Caco-2 (cell line): ENCODE results near the gene SATB1. TPM values are rescaled to one million over a fixed set of nuclear protein-coding genes. Genes with fewer than 3 reads are reported as not detected.
"Not testable (repeated sequence)": the region's sequence is repeated elsewhere in the genome, so short reads cannot be mapped to it uniquely, and the experiment has no call there.

Source experiments
- BruUV-seq: library from RNA; stranded (reverse); fragments of 400-500 nt; replicated peaks from 2 replicates; lab custom pipeline; 2021; lab: Mats Ljungman, UMichigan
- CTCF ChIA-PET: fragments of 300-600 bp; sonication (Branson Sonifier 250); formaldehyde crosslinking; loops from one replicate; lab custom pipeline; 2022; ENCODE audit warnings: antibody characterized with exemption; lab: Charles Lee
- POLR2A ChIA-PET: fragments of 300-600 bp; sonication (Branson Sonifier 250); formaldehyde crosslinking; loops from one replicate; lab custom pipeline; 2022; ENCODE audit warnings: antibody characterized with exemption; lab: Charles Lee
- DNase-seq, 2 experiments: peaks; one replicate each; pipeline versions ENCODE4 v3.0.0 to v3.0.0-alpha.2; 2020 to 2022
- H3K27me3 ChIP-seq: replicated peaks from 2 replicates; pipeline ENCODE4 v1.6.0; 2011; ENCODE audit warnings: low read length; ENCODE audit not compliant: control insufficient read depth, insufficient read depth
- H3K36me3 ChIP-seq: 2 replicates; pipeline ENCODE4 v1.5.1; 2011; ENCODE audit warnings: low read length; ENCODE audit not compliant: control insufficient read depth, insufficient read depth
- H3K4me1 ChIP-seq: fragments of 250-450 bp; sonication (Bioruptor Pico); 2 replicates; pipeline ENCODE4 v1.5.1; 2020; ENCODE audit warnings: mild to moderate bottlenecking
- H3K4me3 ChIP-seq: 2 replicates; pipeline ENCODE4 v1.5.1; 2011; ENCODE audit warnings: low read depth, mild to moderate bottlenecking, control low read depth, low read length
- H3K9me3 ChIP-seq: fragments of 250-450 bp; sonication (Bioruptor Pico); 2 replicates; pipeline ENCODE4 v1.5.1; 2020; ENCODE audit warnings: mild to moderate bottlenecking, moderate library complexity
- H3K27ac Mint-ChIP-seq: one replicate; pipeline ENCODE4 v1.8.0; 2022; ENCODE audit warnings: mixed read lengths; ENCODE audit not compliant: unreplicated experiment
- H3K27me3 Mint-ChIP-seq: one replicate; pipeline ENCODE4 v1.8.0; 2022; ENCODE audit warnings: mixed read lengths; ENCODE audit not compliant: insufficient read depth, unreplicated experiment
- H3K36me3 Mint-ChIP-seq: one replicate; pipeline ENCODE4 v1.8.0; 2022; ENCODE audit warnings: mild to moderate bottlenecking, mixed read lengths; ENCODE audit not compliant: insufficient read depth, unreplicated experiment
- H3K4me1 Mint-ChIP-seq: one replicate; pipeline ENCODE4 v1.8.0; 2022; ENCODE audit warnings: low read depth, mixed read lengths; ENCODE audit not compliant: unreplicated experiment
- H3K4me3 Mint-ChIP-seq: one replicate; pipeline ENCODE4 v1.8.0; 2022; ENCODE audit warnings: mild to moderate bottlenecking, moderate library complexity, mixed read lengths; ENCODE audit not compliant: unreplicated experiment
- H3K9me3 Mint-ChIP-seq: one replicate; pipeline ENCODE4 v1.8.0; 2022; ENCODE audit warnings: mixed read lengths; ENCODE audit not compliant: unreplicated experiment
- CTCF ChIP-seq, 2 experiments: fragments of 200-600 bp in 1 of 2; IDR thresholded peaks; 1 replicate in 1 of 2; 2 replicates in 1 of 2; pipeline versions ENCODE4 v1.5.1 to v1.8.0; 2011 to 2022; ENCODE audit warnings: antibody characterized with exemption in 1 of 2, control low read depth in 1 of 2, inconsistent platforms in 1 of 2, low read depth in 1 of 2, low read length in 1 of 2, mild to moderate bottlenecking in 1 of 2, moderate library complexity in 1 of 2; ENCODE audit not compliant: insufficient read depth in 1 of 2, severe bottlenecking in 1 of 2, unreplicated experiment in 1 of 2
- intact Hi-C: fragments of 100-400 bp; cut with micrococcal nuclease; formaldehyde crosslinking; loops from one replicate; pipeline ENCODE4 v1.10.0; 2022; ENCODE audit not compliant: unreplicated experiment
- total RNA-seq: library from RNA; stranded (reverse); gene quantifications from 2 replicates; pipeline ENCODE4 v1.2.3, GENCODE V29; 2022

SATB1 gene
- total RNA-seq, 1 experiment from 2014 or later, result 13.8 TPM

GRCh38 chr3:18338827-18339514, 86.2 kb downstream of the SATB1 start:
- no peak overlapping the region for H3K4me3 Mint-ChIP-seq
- H3K27ac Mint-ChIP-seq, result no peak overlapping the region
- no TSS peak for BruUV-seq
- H3K9me3 Mint-ChIP-seq, result peaks cover 15% of the 10 kb centered on the region
- Histone ChIP-seq H3K9me3 (no peaks in the 10 kb centered on the region), H3K36me3 (no peaks in the 10 kb centered on the region), H3K4me1 (peaks cover 6% of the 10 kb centered on the region; the same call in 1 of the 2 replicates), H3K27me3 (no peaks in the 10 kb centered on the region), H3K4me3 (no peak overlapping the region)
- ChIA-PET POLR2A (no interaction called here), CTCF (no interaction called here)
- H3K4me1 Mint-ChIP-seq, result peaks cover 13% of the 10 kb centered on the region
- no peak for DNase-seq
- H3K36me3 Mint-ChIP-seq, result no peaks in the 10 kb centered on the region
- intact Hi-C loops, result no loop called here
- TF ChIP-seq CTCF (IDR thresholded peaks at IDR 0.05; ENCODE audit: insufficient read depth in 1 of 2, low read depth in 1 of 2, low read length in 1 of 2, severe bottlenecking in 1 of 2, unreplicated experiment in 1 of 2), result no peak
- H3K27me3 Mint-ChIP-seq, result no peaks in the 10 kb centered on the region

GRCh38 chr3:18337231-18337630, 87.9 kb downstream of the SATB1 start:
- peaks cover 22% of the 10 kb centered on the region for H3K9me3 Mint-ChIP-seq
- no peak overlapping the region for H3K4me3 Mint-ChIP-seq
- no peaks in the 10 kb centered on the region for H3K36me3 ChIP-seq
- no peaks in the 10 kb centered on the region for H3K36me3 Mint-ChIP-seq
- no peak overlapping the region for H3K4me3 ChIP-seq
- no peak for DNase-seq
- H3K9me3 ChIP-seq, result no peaks in the 10 kb centered on the region
- H3K27ac Mint-ChIP-seq, result no peak overlapping the region
- H3K27me3 ChIP-seq, result no peaks in the 10 kb centered on the region
- H3K27me3 Mint-ChIP-seq, result no peaks in the 10 kb centered on the region
- TF ChIP-seq CTCF (IDR thresholded peaks at IDR 0.05; ENCODE audit: insufficient read depth in 1 of 2, low read depth in 1 of 2, low read length in 1 of 2, severe bottlenecking in 1 of 2, unreplicated experiment in 1 of 2), result no peak
- H3K4me1 ChIP-seq, result no peaks in the 10 kb centered on the region
- intact Hi-C loops, result no loop called here
- CTCF ChIA-PET, result no interaction called here
- no TSS peak for BruUV-seq
- peaks cover 13% of the 10 kb centered on the region for H3K4me1 Mint-ChIP-seq
- POLR2A ChIA-PET, result no interaction called here

- no peak for TF ChIP-seq CTCF (IDR thresholded peaks at IDR 0.05; ENCODE audit: insufficient read depth in 1 of 2, low read depth in 1 of 2, low read length in 1 of 2, severe bottlenecking in 1 of 2, unreplicated experiment in 1 of 2)
- no peaks in the 10 kb centered on the region for H3K36me3 ChIP-seq
- no peak overlapping the region for H3K4me3 Mint-ChIP-seq
- ChIA-PET POLR2A (no interaction called here), CTCF (no interaction called here)
- H3K9me3 ChIP-seq, result no peaks in the 10 kb centered on the region; the same call in 1 of the 2 replicates
- no peaks in the 10 kb centered on the region for H3K36me3 Mint-ChIP-seq
- peaks cover 6% of the 10 kb centered on the region for H3K4me1 Mint-ChIP-seq
- no peaks in the 10 kb centered on the region for H3K27me3 Mint-ChIP-seq
- BruUV-seq, result no TSS peak
- no peak overlapping the region for H3K4me3 ChIP-seq
- DNase-seq, result no peak
- no peak overlapping the region for H3K27ac Mint-ChIP-seq
- no peaks in the 10 kb centered on the region for H3K27me3 ChIP-seq
- H3K4me1 ChIP-seq, result no peaks in the 10 kb centered on the region
- intact Hi-C loops, result no loop called here
- peaks cover 22% of the 10 kb centered on the region for H3K9me3 Mint-ChIP-seq
Measured at GRCh38 chr3:18334837-18335601, 90.1 kb downstream of the SATB1 start.

DNA sequence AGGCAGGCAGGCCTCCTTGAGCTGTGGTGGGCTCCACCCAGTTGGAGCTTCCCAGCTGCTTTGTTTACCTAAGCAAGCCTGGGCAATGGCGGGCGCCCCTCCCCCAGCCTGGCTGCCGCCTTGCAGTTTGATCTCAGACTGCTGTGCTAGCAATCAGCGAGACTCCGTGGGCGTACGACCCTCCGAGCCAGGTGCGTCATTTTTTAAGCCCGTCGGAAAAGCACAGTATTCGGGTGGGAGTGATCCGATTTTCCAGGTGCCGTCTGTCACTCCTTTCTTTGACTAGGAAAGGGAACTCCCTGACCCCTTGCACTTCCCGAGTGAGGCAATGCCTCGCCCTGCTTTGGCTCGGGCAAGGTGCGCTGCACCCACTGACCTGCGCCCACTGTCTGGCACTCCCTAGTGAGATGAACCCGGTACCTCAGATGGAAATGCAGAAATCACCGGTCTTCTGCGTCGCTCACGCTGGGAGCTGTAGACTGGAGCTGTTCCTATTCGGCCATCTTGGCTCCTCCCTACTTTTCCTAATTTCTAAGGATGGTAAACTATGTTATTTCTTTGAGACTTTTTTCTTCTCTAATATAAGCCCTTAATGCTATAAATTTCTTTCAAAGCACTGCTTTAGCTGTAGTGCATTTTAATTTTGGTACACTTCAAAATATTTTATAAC, 94.2 kb downstream of the SATB1 start:
- Mint-ChIP-seq H3K9me3 (peaks cover 28% of the 10 kb centered on the region), H3K4me3 (peak overlapping the region; percentile 86), H3K27ac (peak overlapping the region; percentile 91)
- BruUV-seq, result TSS peak; percentile 66
- peak overlapping the region; percentile 30 for H3K4me3 ChIP-seq
- CTCF ChIA-PET, H3K4me1 Mint-ChIP-seq, H3K4me1 ChIP-seq, H3K27me3 ChIP-seq, H3K36me3 Mint-ChIP-seq, H3K27me3 Mint-ChIP-seq, intact Hi-C loops, H3K36me3 ChIP-seq, H3K9me3 ChIP-seq, POLR2A ChIA-PET: not testable (repeated sequence)
- DNase-seq, result peak; percentile 30 to 43
